NCI-H128 (cell line): ENCODE data around the gene SYNGR1.

ENCODE experiments used
- DNase-seq: peaks from one replicate; lab custom pipeline; 2025; ENCODE audit not compliant: unreplicated experiment; lab: John Stamatoyannopoulos, UW

The SYNGR1 gene, protein sequence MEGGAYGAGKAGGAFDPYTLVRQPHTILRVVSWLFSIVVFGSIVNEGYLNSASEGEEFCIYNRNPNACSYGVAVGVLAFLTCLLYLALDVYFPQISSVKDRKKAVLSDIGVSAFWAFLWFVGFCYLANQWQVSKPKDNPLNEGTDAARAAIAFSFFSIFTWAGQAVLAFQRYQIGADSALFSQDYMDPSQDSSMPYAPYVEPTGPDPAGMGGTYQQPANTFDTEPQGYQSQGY

DNA sequence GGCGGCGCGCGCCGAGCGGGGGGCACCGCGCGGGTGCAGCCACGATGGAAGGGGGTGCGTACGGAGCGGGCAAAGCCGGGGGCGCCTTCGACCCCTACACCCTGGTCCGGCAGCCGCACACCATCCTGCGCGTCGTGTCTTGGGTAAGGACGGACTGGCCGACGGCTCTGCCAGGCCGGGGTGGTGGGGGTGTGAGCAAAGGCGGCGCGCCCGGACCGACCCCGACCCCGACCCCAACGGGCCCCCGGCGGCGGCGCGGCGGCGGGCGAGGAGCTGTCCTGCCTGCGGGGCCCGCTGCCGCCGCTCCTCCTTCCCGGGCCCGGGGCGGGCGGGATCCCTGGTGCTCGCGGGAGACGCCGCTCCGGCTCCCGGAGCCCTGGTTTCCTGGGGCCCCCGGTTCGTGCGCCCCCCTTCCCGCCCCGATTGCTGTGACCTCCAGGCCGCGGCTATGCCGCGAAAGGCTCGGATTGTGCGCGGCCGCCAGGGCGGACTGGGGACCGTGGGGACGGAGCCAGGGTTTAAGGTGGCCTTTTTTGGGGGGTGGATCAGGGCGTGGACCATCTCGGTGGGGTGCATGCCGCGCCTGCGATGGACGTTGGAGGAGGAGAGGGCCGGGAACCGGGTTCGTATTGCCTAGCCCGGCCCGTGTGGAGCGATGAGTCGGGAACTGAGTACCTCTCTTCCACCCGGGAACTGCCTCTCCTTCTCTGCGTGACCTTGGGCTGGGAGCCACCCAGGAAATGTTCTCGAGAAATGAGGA, at the start of gene SYNGR1:
Gene SYNGR1, plus strand, starts transcription at position 25 of the 760 bp plus-strand sequence. Its CDS starts 20 bp downstream, at position 45.
- DNase-seq, result no peak

DNA sequence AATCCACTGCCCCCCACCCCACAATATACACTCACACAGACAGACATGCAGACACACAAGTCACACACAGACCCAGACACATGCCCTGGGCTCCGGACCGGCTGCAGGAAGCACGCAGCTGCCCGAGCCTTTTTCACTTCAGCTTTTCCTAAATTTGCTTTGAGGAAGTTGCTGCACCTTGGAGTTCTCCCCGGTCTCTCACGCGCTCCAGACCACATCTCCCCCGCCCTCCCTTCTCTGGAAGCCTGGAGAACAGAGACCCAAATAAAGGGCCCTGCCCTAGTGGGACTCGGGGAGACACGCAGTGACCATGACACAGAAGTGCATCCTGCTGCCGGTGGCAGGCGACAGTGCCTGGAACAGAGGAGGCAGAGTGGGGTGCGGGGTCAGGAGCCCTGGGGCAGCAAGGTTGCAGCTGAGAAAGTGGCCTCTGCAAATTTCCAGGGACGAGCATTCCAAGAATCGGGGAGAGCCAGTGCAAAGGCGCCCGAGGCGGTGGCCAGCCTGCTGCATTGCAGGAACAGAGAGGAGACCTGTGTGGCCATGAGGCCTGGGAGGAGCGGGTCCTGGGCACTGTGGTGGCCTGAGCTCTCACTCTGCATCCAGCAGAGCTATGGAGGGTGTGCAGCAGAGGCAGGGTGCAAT, 49.5 kb upstream of the SYNGR1 start:
- DNase-seq, result no peak

DNA sequence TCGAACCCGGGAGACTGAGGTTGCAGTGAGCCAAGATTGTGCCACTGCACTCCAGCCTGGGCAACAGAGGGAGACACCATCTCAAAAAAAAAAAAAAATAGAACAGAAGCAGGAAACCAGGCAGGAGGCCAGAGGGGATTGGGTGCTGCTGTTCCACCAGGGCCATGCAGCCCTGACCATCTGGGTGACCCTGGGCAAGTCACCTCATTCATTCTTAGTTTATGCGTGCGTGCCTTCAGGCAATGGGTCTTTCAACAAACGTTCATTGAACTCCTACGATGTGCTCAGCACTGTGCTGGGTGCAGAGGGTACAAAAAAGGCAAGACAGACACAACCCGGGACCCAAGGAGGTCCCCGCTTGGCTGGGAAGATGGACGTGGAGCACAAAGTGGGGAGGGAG, 48.7 kb upstream of the SYNGR1 start:
- no peak for DNase-seq

DNA sequence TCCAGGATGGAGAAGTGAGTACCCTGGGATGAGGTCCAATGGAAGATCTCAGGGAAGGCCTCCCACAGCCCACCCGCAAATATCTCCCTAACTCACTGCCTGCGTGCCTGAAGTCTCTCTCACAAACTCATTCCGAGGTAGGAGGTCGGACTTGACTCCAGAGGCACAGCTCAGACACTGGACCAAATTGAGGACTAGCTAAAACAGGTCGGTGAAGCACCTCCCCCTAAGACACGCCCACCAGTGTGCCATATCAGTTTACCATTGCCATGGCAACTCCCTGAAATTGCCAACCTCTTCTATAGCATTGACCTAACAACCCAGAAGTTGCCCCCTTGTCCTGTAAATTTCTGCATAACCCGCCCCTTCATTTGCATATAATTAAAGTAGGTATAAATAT, 47.9 kb upstream of the SYNGR1 start:
- DNase-seq, result no peak

DNA sequence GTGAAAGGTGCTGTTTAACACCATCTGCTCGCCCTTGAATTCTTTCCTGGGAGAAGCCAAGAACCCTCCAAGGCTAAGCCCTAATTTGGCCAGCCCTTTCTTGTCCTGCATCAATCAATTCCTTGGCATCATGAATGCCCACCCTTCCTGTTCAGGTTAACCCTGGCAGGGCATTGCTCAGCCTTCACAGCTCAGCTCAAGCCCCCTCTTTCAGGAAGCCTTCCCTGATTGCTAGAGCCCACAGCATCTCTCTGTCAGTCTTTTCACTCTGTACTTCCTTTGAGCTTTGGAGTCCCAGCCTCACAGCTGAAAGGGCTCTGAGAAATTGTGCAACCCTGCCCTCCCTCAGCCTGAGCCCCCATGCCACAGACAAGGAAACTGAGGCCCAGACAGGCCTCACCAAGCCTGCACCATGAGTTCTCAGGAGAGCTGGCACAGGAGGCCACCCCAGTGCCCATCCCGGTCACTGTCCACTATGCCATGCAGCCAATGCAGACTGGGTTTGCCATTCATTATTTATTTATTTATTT, 47.3 kb upstream of the SYNGR1 start:
- DNase-seq, result no peak

DNA sequence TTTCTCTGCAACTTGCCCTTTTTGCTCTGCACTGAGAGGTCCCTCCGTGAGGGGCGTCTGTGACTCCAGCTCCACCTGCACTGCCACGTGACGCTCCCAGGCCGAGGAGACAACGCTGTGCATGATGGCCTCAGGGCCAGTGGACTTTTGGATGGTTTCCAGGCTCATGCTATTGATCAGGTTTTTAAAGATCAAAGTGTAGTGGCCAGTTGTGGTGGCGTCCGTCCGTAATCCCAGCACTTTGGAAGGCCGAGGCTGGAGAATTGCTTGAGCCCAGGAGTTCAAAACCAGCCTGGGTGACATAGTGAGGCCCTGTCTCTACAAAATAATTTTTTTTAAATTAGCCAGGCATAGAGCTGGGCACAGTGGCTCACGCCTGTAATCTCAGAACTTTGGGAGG, 46.4 kb upstream of the SYNGR1 start:
- DNase-seq, result no peak

DNA sequence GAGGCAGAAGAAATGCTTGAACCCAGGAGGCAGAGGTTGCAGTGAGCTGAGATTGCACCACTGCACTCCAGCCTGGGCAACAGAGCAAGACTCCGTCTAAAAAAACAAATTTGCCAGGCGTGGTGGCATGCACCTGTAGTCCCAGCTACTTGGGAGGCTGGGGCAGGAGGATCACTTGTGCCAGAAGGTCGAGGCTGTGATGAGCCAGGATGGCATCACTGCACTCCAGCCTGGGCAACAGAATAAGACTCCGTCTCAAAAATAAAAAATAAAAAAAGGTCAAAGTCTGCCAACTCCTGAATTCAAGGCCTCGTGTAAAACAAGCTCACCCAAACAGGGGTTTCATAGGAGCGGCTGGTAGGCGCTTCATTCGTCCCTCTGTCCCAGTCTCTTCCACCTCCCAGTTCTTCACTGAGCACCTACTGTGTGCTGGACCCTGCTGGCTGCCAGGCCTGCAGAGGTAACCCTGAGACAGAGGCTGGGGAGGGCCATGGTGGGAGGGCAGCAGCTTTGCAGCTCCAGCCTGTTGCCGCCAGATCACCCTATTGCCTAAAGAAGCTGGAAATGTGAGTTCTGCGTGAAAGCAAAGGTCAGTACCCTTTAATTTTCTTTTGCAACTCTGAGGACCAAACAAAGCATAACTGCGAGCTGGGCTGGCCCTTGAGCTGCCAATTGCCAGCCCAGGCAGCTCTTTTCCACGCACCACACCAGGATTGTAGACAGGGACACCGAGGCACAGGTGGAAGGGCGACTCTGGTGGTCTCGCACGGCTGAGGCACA, 45.7 kb upstream of the SYNGR1 start:
- DNase-seq, result no peak

DNA sequence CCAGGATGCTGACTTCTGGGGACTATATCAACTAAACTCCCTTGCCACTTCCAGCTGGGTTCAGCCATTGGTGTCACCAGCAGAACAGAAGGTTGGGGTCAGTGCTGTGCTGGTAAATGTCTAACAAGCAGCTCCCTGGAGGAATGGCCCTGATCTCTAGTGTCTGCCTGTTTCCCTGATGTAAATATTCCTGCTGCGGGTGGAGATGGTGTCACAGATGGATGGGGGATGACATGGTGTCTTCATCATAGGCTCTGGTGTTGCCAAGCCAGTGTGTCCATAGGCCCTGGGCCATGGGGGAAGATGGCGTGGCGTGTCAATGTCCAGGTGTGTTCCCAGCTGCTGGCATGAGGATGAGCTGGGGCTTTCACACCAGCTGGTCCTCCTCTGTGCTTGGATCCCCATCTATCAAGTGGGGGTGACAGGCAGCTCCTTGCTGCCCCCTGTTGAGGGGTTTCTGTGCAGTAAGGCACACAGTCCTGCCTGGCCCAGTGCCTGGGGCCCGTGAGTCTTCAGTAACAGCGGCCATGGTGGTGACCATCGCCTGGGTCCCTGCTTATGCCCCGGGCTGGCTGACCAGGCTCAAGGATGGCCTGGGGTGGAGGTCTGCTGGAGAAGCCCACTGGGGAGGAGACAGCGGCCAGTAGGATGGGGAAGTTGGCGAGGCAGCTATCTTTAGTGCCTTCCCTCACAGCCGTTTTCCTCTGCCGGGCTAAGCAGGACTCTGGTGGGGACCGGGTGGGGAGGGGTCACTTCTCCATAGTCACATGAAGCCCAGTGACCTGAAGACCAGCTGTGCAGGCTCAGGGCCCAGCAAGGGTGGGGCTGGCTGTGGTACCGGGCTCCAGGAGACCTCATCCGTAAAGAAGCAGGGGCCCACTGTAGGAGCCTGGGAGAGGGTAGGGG, 43.1 kb upstream of the SYNGR1 start:
- no peak for DNase-seq

DNA sequence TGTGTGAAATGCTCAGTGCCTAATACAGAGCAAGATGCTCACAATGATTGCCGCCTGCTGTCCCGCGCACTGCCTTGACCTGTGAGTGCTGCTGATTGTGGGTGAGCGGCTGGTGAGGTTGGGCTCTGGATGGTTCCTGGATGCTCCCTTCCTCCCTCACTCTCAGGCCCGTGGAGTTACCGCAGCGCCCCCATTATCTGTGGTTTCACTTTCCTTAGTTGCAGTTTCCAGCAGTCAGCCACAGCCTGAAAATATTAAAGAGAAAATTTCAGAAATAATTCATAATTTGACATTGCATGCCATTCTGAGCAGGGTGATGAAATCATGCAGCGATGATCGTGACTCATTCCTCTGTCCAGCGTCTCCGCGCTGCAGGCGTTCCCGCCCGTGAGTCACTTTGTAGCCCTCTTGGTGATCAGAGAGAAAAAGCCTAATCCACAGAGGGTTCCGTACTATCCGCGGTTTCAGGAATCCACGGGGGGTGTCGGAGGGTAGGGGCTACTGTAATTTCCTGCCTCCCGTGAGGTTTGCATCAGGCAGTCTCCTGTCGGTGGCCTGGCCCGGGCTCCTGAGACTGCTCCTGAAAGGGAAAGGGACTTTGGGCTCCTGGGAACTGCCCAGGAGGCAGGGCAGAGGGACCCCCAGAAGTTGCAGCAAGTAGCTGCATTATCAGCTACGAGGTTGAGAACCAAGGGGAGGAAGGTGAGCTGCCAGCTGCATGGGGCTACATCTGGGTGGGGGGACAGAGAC, 41.0 kb upstream of the SYNGR1 start:
- DNase-seq, result no peak

DNA sequence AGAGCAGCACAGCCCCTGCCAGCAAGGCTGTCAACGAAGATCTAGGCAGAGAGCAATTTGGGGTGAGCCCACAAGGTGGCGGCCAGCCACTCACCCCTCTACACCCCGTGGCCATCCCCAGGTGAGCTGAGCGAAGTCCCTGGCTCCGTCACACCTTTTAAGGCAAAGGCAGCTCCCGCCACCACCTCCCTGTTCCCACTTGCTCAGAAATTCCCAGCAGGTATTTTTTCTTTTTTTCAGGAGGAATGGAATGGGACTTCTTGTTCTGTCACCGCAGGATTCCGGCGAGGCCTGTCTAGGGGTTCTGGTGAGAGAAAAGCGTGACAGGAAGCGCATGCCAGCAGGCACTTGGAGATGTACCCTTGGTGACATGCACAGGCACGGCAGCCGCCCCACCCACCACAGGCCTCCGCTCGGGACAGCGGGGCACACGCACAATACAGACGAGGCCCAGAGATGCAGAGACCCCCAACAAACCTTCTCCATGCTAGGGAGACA, 40.4 kb upstream of the SYNGR1 start:
- no peak for DNase-seq

DNA sequence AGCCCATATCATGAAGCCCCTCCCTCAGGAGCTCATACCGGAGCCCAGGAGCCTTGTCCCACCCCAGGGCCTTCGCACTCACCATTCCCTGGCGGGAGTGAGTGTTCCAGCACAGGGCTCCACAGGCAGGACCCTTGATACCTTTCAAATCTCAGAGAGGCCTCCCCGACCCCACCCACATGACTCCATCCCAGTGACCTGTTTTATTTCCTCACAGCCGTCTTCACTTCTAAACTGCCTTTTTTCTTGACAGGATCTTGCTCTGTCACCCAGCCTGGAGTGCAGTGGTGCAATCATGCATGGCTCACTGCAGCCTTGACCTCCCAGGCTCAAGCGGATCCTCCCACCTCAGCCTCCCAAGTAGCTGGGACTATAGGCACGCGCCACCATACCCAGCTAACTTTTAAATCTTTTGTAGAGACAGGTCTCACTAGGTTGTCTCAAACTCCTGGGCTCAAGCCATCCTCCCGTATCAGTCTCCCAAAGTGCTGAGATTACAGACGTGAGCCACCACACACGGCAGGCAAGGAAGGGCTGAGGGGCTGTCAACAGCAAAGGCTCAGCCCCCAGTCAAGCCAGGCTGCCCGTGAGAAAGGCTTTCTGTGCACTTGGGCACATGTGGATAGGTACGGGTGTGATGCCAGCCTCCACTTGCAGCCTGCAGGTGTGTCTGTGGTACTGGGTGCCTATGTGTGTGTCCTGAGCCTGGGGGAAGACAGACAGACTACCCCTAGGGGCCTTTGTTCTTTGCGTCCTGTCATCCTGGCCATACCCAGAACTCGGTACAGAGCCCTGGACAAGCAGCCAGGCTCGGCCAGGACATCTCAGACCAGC, 39.7 kb upstream of the SYNGR1 start:
- no peak for DNase-seq

DNA sequence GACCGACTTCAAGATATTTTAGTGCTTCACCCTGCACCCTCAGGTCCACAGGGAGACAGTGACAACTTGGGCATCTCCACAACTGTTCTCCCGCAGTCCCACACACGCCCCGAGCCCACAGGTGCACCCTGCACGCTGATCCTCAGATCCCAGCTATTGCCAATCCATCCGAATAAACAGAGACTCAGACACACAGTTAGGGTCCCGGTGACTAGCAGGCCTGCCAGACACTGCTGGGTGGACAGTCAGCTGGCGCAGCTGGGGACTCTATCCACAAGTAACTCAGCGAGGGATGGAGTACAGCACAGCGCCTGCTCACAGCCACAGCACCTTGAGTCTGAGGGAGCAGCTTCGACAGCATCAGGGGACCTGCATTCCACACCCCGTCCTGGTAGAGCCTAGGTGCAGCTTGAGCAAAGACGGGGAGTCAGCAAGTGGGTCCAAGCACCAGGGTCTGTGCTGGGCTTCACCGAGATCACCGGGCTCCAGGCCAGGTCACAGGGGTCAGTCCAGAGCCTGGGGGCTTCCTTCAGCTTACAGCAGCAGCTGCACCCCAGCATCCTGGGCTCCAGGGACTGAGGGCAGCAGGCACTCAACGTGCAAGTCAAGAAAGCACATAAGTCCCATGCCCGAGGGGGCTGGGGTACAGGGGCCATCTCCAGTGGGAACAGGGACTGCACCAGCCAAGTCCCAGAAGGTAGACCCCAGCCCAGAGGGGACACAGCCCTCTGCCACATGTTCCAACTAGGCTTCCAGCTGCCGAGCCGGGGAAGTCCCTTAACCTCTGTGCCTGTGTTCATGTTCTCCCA, 38.0 kb upstream of the SYNGR1 start:
- no peak for DNase-seq

DNA sequence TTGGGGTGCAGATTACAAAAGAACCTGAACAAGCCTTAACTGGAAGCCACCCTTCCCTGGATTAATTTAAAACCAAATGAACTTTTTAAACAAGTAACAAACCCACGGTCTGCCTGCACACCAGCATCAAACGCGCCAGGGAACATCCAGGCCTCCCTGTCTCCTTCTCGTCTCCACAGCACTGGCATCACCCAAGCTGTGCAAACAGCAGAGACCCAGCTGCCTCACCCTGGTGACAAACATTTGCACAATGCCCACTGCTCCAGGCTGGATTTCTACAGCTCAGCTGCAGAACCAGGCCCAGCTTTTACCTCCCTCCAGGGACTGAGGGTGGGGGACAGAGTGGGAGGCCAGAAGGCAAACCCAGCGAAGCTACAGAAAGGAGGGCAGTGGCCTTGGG, 37.4 kb upstream of the SYNGR1 start:
- no peak for DNase-seq

DNA sequence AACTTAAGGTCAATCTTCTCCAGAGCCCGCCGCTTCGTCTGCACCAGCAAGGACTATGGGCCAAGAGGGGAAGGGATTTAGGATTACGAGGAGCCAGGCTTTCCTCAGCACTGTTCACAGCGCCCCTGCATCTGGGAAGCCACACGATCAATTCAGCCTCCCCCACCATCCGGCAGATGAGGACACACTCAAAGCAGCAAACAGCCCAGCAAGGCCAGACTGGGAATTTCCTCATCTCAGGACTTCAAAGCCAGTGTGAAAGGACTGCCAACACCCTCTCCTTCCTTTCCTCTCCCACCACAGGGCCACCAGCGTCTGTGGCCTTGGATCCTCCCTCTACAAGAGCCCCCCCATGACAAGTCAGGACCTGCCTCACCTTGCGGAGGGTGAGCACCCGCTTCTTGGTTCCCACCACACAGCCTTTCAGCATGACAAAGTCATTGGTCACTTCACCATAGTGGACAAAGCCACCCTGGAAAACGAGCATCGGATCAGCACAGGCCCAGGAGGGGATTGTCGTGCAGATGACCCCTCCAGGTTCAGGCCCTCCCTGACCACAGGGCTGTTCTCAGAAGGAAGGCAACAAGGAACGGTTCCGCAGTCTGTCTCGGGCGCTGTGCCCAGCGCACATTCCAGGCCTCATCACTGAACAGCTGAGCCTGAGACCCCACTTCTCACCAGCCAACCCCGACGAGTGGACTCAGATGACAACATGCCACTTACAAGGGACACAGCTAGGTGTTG, 36.4 kb upstream of the SYNGR1 start:
- no peak for DNase-seq

DNA sequence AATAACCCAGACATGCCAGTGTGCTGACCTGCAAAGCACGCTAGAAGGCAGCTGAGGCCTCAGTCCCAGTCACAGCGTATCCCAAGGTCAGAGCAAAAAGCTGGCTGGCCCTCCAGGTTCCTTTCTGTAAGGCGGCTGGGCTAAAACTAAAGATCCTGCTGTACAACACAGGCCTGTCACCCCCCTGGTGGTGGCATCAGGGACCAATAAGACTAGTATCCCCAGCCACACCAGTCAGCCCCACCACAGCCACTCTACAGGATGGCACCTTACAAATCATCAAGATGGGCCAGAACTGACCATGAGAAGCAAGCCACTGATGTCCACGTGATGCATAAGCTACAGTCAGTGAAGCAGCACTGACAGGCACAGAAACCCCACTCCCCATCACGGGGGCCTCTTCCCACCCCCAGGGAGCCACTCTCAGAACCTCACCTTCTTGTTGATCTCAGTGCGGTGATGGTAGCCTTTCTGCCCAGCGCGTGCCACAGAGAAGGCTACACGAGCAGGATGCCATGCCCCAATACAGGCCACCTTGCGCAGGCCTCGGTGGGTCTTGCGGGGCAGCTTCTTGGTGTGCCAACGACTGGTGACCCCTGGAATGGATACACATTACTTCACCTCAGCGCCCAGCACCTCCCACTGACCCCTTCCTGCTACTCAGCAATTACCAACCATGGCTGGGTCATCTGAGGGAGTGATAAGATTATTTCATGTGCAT, 35.4 kb upstream of the SYNGR1 start:
- DNase-seq, result no peak

DNA sequence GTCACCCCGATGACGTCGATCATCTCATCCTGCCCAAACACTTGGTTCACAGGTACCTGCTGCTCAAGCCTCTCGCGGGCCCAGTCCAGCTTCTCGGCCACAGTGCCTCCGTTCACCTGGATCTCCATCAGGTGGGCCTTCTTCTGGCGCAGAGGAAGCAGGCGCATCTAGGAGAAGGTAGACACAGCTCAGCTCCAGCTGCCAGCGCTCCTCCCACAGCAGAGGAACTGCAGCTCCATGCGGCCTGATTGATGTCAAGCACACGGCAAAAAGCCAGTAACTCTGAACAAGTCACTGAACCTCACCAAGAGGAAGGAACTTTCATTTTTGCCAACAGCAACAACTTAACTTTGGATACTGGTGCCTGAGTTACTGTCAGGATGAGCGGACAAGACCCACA, 34.4 kb upstream of the SYNGR1 start:
- no peak for DNase-seq
